ENCODE measurements around the gene GOLGA6C. TPM values are rescaled to one million over a fixed set of nuclear protein-coding genes. Genes with fewer than 3 reads are reported as not detected.

GOLGA6C gene
- total and polyA plus RNA-seq, 2 donors (not counting 3 experiments of a cell fraction or from before 2014, with no cell fraction given), result not detected

DNA sequence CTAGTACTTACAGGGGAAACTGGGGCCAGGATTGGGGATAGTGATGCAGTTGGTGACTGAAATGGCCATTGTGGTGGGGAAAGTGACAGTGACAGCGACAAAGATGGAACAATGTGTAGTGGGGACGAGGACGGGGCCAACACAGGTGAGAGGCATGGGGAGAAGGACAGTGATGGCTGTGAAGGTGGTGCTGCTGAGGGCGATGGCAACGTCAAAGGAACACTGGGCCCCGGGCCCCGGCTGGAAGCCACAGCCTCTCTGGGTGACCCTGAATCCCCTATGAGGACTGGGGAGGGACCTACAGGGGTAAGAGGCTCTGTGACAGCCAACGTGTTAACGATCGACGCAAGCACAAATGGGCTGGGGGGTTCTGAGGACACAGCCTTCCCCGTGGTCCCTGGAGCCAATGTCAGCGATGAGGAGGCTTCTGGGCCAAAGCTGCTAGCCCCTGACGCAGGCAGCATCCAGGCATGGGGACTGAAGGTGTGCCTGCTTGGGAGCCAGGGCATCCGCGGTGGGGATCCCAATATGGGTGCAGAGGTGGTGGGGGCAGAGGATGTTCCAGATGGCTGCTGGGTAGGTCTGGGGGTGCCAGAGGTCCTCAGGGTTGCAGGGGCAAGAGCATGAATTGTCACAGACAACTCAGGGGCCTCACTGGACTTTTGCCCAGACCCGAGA lies 25.2 kb upstream of the GOLGA6C start:
- ChIA-PET POLR2A (no interaction called here), CTCF (no interaction called here)
- H3K4me3 ChIP-seq (replicated peaks in 1 of 3; ENCODE audit: insufficient read depth in 1 of 3, low read depth in 1 of 3, low read length in 3 of 3), result no peak overlapping the region
- no peaks in the 10 kb centered on the region for H4K20me1 ChIP-seq (replicated peaks; ENCODE audit: control insufficient read depth, extremely low read depth, insufficient read depth, low read length)
- no peak overlapping the region for H3K9ac ChIP-seq (replicated peaks; ENCODE audit: extremely low read depth, insufficient read depth, low read length)
- H3K79me2 ChIP-seq (ENCODE audit: control insufficient read depth, insufficient read depth, low read length), result no peaks in the 10 kb centered on the region
- H3K27ac ChIP-seq (ENCODE audit: insufficient read depth, low read depth, low read length), result no peak overlapping the region
- no peaks in the 10 kb centered on the region for H3K36me3 ChIP-seq (ENCODE audit: control insufficient read depth in 2 of 2, extremely low read depth in 1 of 2, insufficient read depth in 2 of 2, low read length in 2 of 2)
- no peak for TF ChIP-seq JUN (IDR thresholded peaks at IDR 0.05; ENCODE audit: borderline replicate concordance, insufficient read depth, insufficient read length, low read depth)
- TF ChIP-seq POLR2AphosphoS5 (IDR thresholded peaks at IDR 0.05; ENCODE audit: insufficient read depth, low read depth, low read length), result no peak
- TF ChIP-seq FOS (IDR thresholded peaks at IDR 0.05; ENCODE audit: borderline replicate concordance, insufficient read depth, low read length), result no peak
- TF ChIP-seq, protein P1, sequence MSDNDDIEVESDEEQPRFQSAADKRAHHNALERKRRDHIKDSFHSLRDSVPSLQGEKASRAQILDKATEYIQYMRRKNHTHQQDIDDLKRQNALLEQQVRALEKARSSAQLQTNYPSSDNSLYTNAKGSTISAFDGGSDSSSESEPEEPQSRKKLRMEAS (IDR thresholded peaks at IDR 0.05; ENCODE audit: insufficient read depth, insufficient read length), result no peak
- no peak for TF ChIP-seq MYC (IDR thresholded peaks at IDR 0.05; ENCODE audit: low read depth, low read length)
- no peak for TF ChIP-seq POLR2A (IDR thresholded peaks at IDR 0.05; ENCODE audit: low read depth, low read length)
- TF ChIP-seq GATA2 (IDR thresholded peaks at IDR 0.05; ENCODE audit: insufficient read depth, insufficient read length, low read depth, low read length), result no peak
- TF ChIP-seq, protein P2, sequence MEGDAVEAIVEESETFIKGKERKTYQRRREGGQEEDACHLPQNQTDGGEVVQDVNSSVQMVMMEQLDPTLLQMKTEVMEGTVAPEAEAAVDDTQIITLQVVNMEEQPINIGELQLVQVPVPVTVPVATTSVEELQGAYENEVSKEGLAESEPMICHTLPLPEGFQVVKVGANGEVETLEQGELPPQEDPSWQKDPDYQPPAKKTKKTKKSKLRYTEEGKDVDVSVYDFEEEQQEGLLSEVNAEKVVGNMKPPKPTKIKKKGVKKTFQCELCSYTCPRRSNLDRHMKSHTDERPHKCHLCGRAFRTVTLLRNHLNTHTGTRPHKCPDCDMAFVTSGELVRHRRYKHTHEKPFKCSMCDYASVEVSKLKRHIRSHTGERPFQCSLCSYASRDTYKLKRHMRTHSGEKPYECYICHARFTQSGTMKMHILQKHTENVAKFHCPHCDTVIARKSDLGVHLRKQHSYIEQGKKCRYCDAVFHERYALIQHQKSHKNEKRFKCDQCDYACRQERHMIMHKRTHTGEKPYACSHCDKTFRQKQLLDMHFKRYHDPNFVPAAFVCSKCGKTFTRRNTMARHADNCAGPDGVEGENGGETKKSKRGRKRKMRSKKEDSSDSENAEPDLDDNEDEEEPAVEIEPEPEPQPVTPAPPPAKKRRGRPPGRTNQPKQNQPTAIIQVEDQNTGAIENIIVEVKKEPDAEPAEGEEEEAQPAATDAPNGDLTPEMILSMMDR (IDR thresholded peaks at IDR 0.05; ENCODE audit: extremely low read depth in 1 of 2, insufficient read depth in 1 of 2, low read depth in 1 of 2, low read length in 2 of 2), result no peak
- no peak for TF ChIP-seq EZH2 (IDR thresholded peaks at IDR 0.05; ENCODE audit: borderline replicate concordance, low read depth, low read length, severe bottlenecking)
- dilution Hi-C loops (cut with MboI; ENCODE audit: extremely low pct_ligation_motif_present, low sequenced_read_pairs), result no loop called here
- BruUV-seq (replicated peaks), result no TSS peak
- FAIRE-seq, result no peak
- H3K9me1 ChIP-seq (replicated peaks; ENCODE audit: control insufficient read depth, extremely low read depth, insufficient read depth, low read length), result no peaks in the 10 kb centered on the region
- H2AFZ ChIP-seq (ENCODE audit: low read depth, low read length), result no peak overlapping the region
- no peaks in the 10 kb centered on the region for H3K9me3 ChIP-seq (replicated peaks; ENCODE audit: control insufficient read depth, insufficient read depth, low read length)
- no peaks in the 10 kb centered on the region for H3K27me3 ChIP-seq (ENCODE audit: control insufficient read depth in 2 of 2, insufficient read depth in 2 of 2, low read length in 2 of 2)
- H3K4me2 ChIP-seq (ENCODE audit: insufficient read depth, low read length), result no peak overlapping the region
- intact Hi-C loops (cut with micrococcal nuclease), result no loop called here
- DNase-seq (ENCODE audit: low read depth, low spot score), result no peak
- H3K4me1 ChIP-seq (ENCODE audit: control insufficient read depth, extremely low read depth, insufficient read depth, low read length), result no peaks in the 10 kb centered on the region
